GM19324 (cell line): ENCODE results near the gene SHF.

Source experiments
- ATAC-seq: cut with Tn5 transposase; IDR thresholded peaks from one replicate; pipeline ENCODE4 v1.9.1; 2021; ENCODE audit warnings: mild to moderate bottlenecking, moderate library complexity; ENCODE audit not compliant: unreplicated experiment, low FRiP score

Gene SHF

DNA sequence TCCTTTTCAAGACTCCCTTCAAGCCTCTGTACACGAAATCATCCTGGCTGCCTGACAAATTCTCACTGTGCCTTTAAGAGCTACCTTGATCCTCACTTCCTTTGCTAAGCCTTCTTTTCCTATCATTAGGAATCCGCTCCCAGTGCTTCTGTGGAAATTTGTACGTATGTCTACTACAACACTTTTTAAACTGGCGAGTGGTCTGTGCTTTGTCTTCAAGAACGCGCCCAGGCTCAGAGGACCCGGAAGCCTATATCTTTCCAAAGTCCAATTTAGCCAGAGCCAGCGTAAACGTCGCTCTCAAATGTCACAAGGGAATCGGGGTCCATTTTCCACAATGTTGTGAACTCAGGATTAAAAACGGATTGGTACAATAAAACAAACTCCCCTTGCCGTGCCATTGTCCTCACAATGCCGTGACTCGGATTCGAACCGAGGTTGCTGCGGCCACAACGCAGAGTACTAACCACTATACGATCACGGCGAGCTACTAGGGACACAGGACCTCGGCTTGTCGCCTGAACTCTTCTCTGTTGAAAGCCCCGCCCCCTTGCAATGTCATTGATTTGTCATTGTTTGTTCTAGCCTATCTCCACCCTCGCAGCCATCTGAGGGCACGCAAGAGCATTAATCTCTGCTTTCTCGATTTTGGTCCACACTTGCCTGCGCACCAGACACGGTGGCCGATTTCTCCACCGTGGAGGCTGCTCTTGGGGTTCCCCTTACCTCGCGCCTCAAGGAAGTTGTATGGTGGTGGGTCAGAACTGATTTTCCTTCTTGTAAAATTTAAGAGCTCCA lies 12.4 kb upstream of the SHF start:
- ATAC-seq: peak; percentile 47

DNA sequence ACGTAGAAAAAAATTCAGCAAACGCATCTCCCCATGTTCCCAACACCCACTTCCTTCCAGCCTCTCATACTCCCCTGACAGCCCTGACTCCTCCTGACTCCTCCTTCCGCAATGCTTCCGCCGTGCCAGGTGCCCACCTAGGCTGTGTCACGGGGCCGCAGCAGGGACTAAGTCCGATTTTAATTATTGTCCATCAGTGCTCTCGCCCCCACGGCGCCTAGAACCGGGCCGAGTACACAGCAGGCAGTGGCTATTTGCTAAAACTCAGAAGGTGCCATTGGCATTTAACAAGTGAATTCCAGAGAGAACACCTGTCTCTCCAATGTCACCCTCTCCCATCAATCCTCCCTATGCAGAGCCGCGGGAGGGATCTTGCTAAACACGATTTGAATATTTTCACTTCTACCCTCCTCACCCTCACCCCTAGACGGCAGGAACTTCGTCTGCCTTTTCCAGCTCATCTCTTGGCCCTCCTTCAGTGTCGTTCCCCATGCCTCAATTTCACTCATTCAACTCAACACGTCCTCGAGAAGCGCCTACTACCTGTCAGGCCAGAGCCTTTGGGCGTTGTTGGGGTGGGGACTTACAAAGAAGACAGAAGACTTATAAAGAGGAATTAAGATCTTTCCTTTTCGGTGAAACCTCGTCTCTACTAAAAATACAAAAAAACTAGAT lies 11.5 kb upstream of the SHF start:
- ATAC-seq: peak; percentile 25

DNA sequence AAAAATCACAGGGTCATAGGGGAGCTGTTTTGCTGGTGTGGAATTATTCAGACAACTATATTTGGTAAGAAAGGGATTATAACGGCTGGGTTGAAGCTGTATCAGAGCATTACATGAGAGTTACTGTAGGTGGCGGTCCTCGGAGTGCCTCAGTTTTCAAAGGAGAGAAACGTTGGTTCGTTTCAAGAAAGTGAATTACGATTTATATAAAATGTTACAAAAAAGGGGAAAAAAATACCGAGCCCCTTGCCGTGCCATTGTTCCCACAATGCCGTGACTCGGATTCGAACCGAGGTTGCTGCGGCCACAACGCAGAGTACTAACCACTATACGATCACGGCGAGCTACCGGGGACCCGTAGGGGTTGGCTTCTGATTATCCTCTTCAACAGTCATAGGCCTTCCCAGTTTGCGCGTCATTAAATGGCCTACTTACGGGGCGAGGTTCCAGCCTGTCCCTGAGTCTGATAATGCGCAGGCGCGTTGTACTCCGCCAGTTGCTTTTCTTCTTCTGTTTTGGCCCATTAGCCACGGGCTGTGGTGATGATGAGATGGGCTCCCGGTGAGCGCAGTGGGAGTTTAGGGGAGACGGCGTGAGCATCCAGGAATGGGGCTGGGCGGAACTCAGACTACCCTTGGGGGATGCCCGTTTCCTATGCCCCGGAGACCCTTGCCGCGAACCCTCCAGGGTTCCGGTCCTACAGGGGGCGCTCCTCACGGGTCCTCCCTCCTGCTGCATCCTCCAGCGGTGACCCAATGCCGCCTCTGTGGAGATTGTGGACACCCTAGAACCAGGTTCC lies 10.8 kb upstream of the SHF start:
- peak; percentile 70 for ATAC-seq

DNA sequence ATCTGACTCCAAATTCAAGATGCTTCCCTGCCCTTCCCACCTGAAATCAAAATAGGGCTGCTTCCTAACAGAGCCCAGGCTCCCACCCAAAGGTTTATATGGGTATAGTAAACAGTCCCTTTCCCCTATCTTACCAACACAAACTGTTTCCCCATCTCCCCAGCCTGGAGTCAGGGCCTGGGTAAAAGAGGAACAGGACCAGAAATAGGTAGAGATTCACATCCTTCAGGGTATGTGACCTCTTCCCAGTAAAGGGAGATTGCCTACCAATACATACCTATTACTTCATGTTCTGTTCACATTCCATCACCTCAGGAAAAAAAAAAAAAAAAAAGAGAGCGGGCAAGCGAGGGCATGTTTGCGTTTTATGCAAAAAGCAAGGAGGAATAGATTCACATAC lies 9.7 kb upstream of the SHF start:
- ATAC-seq: no peak

DNA sequence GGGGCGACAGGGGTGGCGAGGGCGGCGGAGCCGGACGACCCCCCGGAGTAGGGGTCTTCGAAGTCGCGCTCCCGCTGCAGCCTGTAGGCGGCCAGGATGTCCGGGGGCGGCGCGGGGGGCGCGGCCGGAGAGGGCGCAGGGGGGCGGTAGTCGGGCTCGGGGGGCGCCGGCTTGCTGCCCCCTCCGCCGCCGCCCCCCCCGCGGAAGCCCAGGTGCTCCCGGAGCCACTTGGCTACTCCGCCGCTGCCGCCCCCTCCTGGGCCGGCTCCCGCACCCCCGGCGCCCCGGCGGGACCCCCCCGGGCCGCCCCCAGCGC lies 230 bp downstream of the SHF start:
- no peak for ATAC-seq

DNA sequence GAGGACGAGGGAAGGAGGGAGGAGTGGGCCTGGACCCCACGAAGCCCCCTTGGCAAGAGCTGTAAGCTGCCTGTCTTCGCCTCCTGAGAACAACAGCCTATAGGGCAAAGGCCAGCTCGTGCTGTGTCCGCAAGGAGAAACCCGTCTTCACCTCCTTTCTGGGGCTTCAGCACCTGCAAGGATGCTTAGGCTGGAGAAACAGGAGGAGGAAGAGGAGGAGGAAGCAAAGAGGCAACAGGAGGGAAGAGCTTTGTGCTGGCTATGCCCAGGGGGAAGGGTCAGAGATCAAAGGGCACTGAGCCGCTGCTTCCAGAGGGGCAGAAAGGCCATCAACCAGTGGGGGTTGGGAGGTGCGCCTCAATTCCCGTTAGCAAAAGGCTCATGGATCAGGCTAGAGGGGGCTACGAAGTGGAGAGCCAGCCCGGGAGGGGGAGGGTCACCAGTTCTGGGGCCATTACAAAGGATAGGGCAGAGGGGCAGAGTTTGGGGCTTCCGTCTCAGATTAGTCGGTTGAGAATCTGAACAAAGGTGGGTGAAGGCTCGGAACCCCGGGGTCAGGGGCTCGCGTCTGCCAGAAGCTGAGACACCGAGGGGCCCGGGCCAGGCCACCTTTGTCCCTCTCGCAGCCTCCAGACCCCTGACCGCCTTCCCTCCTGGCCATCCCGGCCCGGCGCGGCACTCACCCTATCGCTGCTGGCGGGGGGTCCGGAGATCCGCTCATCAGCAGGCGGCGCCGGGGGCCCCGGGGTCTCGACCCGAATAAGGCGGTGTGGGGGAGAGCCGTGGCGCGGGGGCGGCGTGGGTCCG lies 792 bp downstream of the SHF start:
- ATAC-seq: no peak

DNA sequence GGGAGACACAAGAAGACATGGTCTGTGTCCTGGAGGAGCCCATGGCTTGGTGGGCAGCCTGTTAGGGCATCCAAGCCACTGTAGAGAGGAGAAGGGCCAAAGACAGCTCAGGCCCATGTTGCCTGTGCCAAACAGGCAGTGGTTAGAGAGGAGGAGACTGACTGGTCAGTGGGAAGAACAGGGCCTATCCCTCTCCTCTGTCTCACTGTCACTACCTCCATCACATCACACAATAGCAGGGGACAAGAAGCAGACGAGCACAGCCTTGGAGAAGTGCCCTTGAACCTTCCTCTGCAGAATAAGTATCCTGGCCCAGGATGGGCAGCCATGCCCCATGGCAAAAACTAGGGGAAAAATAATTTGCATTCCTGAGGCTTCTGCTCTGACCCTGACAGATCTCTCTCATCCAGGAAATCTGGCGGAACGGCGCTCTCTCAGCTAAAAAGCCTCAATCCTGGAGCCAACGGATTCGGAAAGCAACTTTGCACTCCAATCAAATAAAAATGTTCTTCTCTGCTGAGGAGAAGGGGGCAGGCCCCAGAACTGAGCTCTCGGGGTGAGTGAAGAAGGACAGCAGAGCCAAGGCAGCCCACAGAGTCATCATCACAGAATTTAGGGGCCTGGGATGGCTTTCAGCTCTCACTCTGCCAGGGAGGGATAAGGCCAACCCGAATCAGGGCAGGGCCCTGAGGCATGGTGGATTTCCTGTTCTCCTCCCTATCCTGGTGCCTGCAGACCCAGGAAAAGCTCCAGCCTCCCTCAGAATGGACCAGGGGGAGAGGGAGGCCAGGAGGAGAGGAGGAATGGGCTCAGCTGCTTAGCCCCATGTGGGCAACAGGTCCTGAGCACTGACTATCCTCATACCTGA lies 1.6 kb downstream of the SHF start:
- no peak for ATAC-seq

DNA sequence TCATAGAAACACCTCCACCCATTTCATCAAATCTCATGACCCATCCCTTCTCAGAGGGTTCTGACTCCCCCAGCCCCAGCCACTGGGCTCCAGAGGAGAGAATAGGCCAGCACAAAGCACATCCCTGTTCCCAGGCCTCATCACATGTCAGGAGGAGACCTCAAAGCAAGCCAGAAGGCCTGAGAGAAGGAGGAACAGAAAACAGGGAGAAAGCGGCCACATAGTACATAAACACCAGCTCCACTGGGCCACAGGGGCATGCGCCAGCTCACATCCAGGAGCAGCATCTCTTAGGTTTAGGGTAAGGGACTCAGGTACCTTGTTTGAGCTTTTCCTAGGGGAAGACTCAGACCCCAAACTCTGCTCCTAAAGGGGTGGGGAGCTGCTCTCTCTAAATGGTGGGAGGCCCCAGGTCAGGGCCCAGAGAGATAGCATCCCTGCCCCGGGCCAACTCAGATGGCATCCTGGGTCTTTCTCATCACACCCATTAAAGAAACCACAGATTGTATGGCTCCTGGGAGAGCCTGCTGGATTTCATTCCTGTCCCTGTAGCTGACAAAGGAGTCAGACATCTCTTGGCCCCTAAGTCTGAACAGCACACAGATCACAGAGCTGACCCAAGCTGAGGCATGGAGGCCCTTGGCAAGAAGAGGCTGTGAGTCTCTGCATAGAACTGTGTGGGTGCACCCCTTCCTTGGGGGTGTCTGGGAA lies 2.5 kb downstream of the SHF start:
- ATAC-seq: no peak

DNA sequence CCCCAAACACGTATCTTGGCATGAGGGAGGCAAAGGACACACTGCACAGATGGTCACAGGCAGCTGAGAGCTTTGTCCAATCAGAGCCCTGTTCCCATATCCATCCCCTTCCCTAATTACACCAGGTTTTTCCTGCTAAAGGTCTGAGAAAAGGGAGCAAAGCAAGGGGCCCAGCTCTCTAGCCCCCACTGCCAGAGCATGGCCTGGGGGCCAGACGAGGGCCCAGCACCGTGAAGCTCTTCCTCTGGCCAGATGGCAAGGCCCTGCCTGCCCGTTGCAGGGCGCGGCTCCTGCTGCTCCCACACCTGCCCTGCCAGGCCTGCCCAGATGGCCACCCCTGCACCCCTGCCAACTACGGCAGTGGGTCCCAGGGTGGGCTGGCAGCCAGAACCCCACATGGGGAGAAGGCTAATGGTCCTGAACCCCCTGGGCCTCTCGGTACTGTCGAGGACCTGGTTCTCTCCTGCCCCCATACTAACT lies 3.2 kb downstream of the SHF start:
- ATAC-seq: no peak

DNA sequence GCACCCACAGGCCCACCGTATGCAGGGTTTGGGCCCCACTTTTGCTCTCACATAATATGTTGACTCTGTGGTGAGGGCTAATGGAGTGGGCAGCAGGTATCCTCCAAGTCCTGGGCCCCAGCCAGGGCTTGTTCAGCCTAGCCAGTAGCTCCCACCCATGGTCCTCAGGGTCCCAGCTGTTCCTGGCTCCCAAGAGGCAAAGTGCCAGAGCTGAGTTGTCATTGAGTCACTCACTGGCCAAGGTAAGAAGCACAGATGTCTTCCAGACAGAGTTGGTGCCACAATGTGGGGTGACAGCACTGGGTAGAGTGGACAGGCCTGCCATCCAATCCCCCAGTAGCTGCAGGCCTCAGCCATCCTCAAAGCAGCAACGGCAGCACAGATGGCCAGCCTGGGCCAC lies 4.3 kb downstream of the SHF start:
- no peak for ATAC-seq

DNA sequence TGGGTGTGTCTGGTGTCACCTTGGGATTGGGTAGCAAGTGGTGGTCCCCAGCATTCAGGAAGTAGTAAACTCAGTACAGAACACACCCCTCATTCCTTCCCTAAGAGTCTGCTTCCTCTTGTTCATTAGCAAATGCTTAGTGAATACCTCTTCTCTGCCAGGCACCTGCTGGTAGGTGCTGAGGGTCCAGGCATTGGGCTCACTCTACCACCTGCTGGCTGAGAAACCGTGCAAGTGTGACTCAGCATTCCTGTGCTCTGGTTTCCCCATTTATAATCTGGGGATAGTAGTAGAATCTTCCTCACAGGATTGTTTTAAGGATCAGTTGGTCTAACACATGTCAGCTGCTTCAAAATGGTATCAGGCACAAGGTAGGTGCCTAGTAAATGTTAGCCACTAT lies 4.8 kb downstream of the SHF start:
- ATAC-seq: no peak

DNA sequence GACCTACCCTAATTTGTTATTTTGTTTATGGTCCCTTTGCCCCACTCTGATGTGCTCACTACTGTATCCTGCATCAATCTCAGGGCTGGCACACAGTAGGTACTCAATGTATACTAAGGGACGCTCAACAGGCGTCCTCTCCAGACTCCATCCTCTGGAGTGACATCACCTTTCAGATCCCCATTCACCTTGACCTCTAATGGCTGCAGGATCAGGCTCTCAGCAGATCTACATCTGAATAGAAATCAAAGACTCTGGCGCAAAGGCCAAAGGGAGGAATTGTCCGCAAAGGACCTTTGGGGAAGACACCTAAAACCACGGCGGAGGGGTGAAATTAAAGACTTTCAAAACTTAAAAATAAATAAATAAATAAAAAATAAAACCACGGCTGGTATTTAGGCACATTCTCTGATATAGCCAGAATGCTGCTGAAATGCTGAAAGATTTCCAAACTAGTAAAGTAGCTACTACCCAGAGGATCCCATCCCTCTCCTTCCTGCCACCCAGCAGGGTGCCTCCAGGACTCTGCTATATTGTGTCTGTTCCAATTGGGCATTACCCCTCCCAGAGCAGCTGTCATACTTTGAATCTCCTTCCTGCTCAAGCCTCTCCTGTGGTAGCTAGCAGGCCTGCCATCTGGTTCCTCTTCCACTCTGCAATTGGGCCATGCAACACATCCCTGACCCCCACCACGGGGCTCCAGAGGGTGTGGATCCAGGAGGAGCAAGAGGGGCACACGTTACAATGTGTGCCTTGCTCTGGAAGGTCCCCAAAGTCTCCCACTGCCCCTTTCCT lies 6.1 kb downstream of the SHF start:
- no peak for ATAC-seq

DNA sequence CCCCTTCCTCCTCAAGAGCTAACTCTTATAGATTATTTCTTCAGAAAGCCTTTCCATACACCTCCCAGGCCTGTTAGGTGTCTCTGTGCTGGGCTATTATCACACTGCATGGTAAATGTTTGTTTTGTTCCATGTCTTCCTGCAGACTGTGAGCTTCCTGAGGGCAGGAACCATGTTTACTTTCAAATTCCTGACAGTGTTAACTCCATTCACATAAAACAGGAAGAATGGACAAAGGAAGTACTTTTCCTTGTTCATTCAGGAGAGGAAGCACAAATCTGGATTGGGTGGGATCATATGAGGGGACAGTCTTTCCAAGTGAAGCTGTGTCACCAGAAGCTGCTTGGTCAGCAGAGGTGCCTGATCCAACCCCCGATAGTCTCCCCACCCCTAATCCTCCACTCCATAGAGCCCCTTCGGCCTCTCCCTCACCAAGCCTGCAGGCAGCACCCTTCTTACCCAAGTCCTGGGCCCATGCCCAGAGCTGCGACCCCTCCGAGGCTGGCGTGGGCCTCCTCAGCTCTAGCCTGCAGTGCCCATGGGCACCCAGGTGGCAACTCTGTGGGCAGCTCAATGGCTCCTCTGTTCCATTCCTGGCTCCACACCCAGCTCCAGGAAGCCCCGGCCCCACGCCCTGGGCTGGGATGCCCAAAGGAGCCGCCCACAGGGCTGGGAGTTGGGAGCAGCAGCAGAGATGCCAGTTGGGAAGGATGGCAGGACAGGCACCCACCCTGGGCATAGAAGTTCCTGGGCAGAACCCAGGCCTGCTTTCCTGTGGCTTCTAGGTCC lies 6.9 kb downstream of the SHF start:
- ATAC-seq: no peak

DNA sequence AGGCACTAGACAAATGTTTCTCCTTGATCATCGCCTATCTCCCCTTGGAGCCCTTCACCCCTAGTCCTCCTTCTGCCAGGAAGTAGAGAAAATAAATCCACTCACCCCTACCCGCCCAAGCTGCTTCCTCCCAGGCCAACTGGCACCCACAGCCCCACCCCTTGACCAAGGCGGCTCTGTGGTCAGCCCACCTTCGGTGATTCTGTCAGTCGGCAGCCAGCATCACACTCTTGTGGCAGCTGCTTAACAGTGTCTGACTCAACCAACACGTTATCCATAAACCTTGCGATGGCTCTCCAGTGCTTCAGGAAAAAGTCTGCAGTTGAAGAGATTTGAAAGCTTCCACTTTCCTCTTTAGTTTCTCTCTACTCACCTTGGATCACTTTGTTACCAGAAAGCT lies 7.6 kb downstream of the SHF start:
- no peak for ATAC-seq

DNA sequence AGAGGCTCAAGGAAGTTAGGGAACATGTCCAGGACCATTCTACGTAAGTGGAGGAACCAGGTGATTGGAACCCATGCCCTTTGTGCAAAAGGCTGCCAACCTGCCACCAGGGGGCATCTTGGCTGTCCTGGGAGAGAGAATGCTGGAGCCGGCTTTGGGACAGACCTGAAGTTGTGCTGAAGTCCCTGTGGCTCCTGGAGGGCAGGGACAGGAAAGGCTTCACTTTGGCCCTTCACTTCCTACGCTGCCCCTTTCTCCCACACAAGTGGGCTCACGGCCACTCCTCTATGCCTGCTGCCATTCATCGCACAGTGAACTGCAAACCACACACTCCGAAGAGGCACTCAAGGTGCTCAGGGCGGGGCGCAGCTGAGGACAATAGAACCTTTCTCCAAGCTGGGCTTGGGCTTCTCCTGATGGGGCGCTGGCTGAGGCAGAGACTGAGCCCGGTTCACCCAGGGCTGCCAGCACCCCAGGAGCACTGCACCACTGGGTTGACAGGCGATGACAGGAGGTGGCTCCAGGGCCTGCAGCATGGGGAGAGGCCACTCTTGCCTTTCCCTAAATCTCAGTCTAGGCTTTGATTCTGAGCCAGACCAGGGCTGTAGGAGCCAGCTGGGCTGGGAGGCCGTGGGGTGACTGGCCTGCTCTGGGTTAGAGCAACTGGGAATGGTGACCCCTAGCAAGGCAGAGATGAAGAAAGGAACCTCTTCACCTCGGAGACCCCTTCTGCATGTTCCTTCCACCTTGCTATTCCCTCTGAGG lies 8.4 kb downstream of the SHF start:
- ATAC-seq: no peak

DNA sequence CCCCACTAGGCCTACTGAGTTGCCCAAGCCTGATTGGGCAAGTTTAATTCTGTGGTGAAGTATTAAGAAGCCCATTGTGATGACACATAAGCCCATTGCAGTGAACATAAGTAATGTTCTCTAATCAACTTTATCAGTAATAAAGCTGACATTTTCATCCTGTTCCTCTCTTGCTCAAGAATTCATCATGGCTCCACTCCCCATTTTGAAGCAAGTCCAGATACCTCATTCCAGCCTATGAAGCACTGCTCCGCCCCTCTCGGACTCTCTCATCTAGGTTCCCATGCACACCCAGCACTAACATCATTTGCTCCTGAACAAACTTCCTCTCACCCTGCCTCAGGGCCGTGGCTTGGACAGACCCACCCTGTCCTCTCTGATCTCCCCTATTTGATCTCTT lies 10.5 kb downstream of the SHF start:
- ATAC-seq: no peak

DNA sequence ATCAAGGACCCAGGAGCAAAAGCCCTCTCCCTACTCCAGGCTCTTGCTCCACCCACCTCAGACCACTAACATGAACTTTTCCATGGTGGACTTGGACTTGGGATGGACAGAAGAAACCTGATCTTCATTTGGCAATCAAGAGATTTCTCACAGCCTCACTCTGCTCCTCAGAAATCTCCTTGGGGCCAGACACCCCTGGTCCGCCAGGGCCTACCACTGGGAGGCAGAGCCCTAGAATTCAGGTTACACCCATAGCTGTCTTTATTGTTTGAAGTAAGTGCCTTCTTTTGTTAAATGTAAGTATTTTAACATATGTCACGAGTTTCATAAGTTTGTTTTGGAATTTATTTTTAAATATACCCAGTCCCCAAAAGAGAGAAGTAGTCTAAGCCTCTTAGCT lies 13.2 kb downstream of the SHF start:
- no peak for ATAC-seq
